CD4-positive, alpha-beta T cell treated with Interleukin-15 for 1 hour (primary cell): ENCODE results near the gene RELT.

Source experiments
- DNase-seq: peaks from one replicate; pipeline ENCODE4 v3.0.0-alpha.2; 2020

The RELT gene

DNA sequence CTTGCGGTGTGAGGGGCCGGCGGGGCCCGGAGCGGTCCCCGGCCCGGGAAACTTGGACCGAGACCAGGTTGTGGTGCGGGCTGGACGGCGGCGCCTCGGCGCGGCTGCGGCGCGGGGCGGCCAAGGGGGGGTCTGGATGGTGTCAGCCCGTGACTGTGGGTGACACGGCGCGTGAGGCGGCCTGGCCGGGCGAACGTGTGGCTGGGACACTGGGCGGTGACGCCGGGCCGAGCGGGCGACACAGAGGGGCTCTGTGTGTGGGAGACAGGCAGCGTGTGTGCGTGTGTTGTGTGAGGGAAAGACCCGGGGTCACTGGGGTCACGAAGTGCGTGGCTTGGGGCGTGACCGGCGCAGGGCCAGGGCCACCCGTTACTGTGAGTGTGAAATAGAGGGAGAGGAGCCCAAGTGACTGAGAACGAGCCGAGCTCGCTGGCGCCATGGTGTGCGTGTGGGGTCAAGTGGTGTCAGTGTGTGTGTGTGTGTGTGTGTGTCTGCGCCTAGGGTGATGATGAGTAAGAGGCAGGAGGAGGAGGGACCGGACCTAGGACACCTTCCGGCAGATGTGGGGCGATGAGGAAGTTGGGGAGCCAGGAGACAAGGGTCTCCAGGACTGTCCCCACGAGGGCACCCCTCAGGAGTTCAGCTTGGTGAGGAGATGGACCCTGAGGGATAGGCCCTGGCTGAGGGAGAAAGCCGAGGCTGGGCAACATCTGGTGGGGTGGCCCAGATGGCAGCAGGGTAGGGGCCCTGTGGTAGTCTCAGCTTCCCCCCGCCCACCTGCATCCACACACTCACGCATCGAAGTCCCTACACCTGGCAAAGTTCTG is 817 bp downstream of the RELT start:
- DNase-seq: peak; percentile 85

GRCh38 chr11:73379189-73379880 is 3.1 kb downstream of the RELT start:
- no peak for DNase-seq

- DNase-seq: no peak
These were observed 4.1 kb downstream of the RELT start for GRCh38 chr11:73380331-73380730.

GRCh38 chr11:73380897-73381410 is 4.8 kb downstream of the RELT start:
- no peak for DNase-seq

DNA sequence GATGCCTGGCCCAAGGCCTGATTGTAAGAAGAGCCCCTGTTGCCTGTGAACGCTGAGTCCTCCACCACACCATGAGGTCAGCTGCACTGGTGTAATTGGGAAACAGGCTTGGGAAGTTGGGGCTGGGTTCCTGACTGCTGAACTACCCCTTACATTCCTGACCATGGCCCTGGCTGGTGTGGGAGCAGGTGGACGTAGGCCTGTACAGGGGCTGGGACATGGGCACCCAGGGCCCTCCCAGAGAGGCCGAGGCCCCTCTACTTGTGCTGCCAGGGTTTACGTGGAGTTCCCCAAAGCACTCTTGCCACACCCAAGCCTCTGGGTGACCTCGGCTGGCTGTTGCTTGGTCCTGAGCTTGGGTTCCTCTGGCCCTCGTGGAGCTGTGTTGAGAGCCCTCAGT is 5.4 kb downstream of the RELT start:
- DNase-seq: peak; percentile 55

DNA sequence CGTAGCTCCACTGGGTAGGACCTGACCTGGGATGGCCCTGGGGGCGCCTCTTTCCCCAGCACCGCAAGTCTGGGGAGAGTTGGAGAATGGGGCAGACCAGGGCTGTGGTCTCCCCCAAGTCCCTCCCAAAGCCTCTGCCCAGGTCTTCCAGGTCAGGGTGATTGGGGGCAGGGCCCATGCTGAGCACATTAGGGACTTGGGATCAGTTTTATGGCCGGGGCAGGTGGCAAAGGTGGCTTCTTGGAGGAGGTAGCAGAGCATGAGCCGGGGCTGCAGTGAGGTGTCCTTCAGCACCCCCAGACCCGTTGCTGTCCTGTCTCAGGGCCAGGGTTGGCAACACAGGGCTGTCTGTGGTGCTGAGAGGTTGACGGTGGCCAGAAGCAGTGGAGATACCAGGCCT is 6.0 kb downstream of the RELT start:
- no peak for DNase-seq

- no peak for DNase-seq
These were observed 6.5 kb downstream of the RELT start for GRCh38 chr11:73382747-73383146.

DNA sequence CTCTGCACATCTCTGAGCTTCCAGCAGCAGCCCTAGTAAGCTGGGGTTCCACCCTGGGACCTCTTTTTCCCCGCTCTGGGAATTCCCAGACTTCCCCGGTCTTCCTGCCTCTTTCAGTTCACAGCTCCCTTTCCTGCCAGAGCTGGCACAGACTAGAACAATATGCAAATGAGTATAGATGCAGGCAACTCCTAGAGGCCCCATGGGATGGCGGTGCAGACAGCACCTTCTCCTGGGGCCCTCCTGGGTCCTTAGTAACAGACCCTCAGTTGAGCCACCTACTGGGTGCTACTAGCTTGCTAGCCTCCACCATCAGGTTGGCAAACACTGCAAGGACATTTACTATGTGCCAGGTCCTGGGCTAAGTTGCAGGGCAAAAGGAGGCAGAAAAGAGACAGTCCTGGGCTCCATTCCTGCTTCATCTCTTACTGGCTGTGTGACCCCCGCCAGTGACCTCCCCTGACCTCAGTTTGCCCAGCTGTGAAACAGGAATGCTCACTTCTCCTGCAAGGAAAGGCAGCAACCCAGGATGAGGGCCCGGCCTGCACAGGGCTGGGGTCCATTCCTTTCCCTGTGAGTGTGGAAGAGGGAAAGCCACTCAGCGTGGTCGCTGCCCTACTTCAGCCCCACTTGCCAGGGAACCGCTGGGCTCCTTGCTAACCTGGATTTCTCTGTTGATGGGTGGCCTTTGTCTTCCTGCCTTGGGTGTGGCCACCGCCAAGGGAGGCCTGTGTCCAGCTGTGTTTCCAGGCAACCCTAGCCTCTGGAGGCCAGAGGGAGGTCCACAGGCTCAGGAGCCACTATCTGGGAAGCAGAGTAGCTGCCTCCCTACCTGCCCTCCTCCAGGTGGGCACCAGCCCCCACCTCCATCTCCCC is 7.3 kb downstream of the RELT start:
- DNase-seq: no peak

GRCh38 chr11:73384125-73384441 is 7.9 kb downstream of the RELT start:
- DNase-seq: no peak

- no peak for DNase-seq
These were observed 8.3 kb downstream of the RELT start for GRCh38 chr11:73384531-73384871.

- DNase-seq: peak; percentile 85
These were observed 8.9 kb downstream of the RELT start for GRCh38 chr11:73384872-73385689.

DNA sequence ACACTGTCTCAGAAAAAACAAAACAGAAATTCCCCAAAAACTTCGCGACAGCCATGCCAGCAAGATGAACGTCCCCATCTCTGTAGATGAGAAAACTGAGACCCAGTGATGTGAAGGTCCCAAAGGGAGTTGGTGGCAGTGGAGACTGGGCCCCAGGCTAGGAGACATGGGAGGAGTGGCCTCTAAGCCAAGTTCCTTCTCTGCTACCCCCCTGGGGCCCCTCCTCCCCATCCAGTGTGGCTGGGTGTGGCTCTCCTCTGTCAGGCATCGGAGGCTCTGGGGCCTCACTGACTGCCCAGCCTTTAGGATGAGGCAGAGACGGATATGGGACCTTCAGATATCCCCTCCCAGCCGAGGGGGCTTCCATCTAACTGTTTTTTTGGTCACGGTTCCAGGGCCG is 9.8 kb downstream of the RELT start:
- DNase-seq: peak; percentile 70

- DNase-seq: no peak
These were observed 10.3 kb downstream of the RELT start for GRCh38 chr11:73386546-73386945.

GRCh38 chr11:73387594-73388264 is 11.5 kb downstream of the RELT start:
- no peak for DNase-seq

- no peak for DNase-seq
These were observed 12.3 kb downstream of the RELT start for GRCh38 chr11:73388265-73389133.

DNA sequence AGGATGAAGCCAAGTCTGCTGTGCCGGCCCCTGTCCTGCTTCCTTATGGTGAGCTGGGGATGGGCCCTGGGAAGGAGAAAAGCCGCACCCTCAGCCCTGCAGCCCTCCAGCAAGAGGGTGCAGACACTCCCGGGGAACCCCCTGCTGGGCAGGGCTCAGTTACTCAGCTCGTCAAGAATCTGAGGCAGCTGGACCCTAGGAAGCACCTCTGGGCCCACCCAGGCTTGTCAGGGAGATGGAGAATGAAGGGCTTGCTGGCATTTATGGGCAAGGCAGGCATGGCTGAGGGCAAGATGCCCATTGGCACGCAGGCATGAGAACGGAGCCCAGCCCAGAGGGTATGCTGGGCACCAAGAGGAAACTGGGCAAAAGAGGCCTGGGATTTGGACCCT is 12.9 kb downstream of the RELT start:
- DNase-seq: no peak

DNA sequence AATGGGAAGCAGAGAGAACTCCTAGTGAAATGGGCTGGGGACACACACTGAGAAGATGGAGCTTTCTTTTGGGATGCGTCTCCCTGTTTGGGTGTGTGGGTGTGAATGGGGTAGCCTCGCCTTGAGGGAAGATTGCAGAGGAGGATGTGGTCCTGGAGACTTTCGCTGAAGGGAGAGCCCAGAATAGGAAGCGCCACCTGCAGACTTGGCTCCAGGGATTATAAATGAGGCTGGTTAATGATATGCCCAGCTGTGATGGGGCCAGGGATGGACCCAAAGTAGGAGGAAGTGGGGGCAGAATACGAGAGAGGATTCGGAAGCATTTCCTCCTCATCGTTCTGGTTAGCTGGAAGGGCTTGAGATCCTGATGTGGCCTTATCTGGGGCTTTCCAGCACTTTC is 13.7 kb downstream of the RELT start:
- no peak for DNase-seq

DNA sequence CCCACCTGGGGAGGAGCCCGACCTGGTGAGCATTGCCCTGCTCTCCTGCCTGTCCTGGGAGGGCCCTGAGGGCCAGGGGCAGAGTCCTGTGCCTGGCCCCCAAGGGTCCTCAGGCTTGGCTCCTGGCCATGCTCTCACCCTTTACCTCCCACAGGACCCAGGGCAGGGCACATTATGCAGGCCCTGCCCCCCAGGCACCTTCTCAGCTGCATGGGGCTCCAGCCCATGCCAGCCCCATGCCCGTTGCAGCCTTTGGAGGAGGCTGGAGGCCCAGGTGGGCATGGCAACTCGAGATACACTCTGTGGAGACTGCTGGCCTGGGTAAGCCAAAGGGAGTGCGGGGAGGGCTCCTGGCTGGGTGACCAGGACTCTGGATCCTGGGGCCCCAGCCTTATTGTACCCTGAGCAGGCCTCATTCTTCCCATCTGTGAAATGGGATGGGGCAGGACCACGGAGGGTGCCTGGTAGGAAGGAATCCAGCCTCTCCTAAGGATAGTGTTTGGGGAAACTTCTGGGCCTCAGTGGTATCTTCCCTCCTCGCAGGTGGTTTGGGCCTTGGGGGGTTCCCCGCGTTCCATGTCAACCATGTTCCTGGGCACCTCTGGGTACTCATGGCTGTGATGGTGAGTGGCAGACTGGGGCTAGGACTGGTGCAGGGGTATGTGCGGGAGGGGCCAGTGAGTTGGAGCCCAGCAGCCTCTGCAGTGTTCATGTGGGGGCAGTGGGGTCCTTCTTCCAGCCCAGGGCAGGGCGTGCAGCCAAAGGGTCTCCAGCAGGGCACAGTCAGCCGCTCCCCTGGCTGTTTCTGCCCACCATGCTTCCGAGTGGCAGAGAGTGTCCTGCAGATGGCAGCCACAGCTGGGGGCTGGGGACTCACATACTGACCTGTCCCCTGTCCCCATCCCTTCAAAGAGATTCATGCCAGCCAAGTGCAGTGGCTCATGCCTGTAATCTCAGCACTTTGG is 14.7 kb downstream of the RELT start:
- DNase-seq: no peak

DNA sequence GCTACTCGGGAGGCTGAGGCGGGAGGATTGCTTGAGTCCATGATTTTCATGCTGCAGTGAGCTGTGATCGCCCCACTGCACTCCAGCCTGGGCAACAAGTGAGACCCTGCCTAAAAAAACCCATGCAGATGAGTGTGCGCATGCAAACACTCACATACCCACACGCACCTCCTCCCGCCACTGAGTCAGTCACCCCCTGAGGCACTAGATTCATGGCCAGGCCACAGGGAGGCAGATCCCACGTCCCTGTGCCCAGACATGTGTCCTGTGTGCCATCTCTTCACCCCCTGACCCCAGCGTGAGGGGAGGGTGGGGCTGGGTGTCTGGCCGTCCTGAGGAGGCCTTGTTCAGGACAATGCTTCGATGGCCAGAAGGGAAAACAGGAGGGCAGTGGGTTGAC is 15.5 kb downstream of the RELT start:
- DNase-seq: no peak
